Mesenchymal stem cell (in vitro differentiated cells and primary cell): Measurements from ENCODE around the gene FAM163A. TPM values are rescaled to one million over a fixed set of nuclear protein-coding genes. Genes with fewer than 3 reads are reported as not detected.
"Not testable (repeated sequence)": the region's sequence is repeated elsewhere in the genome, so short reads cannot be mapped to it uniquely, and the experiment has no call there.

ENCODE experiments used
- DNase-seq: peaks from one replicate; pipeline ENCODE4 v3.0.0-alpha.2; 2013
- H2AFZ ChIP-seq: one replicate; pipeline ENCODE4 v1.6.1; 2013; ENCODE audit warnings: low read depth, mild to moderate bottlenecking, control low read depth, inconsistent platforms, low read length, moderate library complexity
- H2AK5ac ChIP-seq: 2 replicates; pipeline ENCODE4 v1.6.1; 2013; ENCODE audit warnings: low read length, moderate library complexity, mild to moderate bottlenecking, inconsistent platforms; ENCODE audit not compliant: severe bottlenecking
- H2BK120ac ChIP-seq: one replicate; pipeline ENCODE4 v1.6.1; 2013; ENCODE audit warnings: low read depth, mild to moderate bottlenecking, inconsistent platforms, low read length, moderate library complexity
- H2BK12ac ChIP-seq, 2 experiments: one replicate each; pipeline ENCODE4 v1.6.1; 2013; ENCODE audit warnings: inconsistent platforms in 2 of 2, low read length in 2 of 2, mild to moderate bottlenecking in 2 of 2, moderate library complexity in 2 of 2, control low read depth in 1 of 2
- H2BK15ac ChIP-seq: one replicate; pipeline ENCODE4 v1.6.1; 2013; ENCODE audit warnings: mild to moderate bottlenecking, low read depth, inconsistent platforms; ENCODE audit not compliant: poor library complexity, severe bottlenecking
- H2BK5ac ChIP-seq: 2 replicates; pipeline ENCODE4 v1.6.1; 2013; ENCODE audit warnings: low read depth, mild to moderate bottlenecking, low read length, control low read depth, inconsistent platforms; ENCODE audit not compliant: poor library complexity, severe bottlenecking
- H3K14ac ChIP-seq, 2 experiments: one replicate each; pipeline ENCODE4 v1.6.1; 2013; ENCODE audit warnings: inconsistent platforms in 2 of 2, low read length in 2 of 2, control low read depth in 1 of 2, mild to moderate bottlenecking in 1 of 2, moderate library complexity in 1 of 2
- H3K18ac ChIP-seq, 2 experiments: one replicate each; pipeline ENCODE4 v1.6.1; 2013; ENCODE audit warnings: inconsistent platforms in 2 of 2, low read length in 2 of 2, control low read depth in 1 of 2, low read depth in 1 of 2, mild to moderate bottlenecking in 1 of 2
- H3K23ac ChIP-seq, 2 experiments: one replicate each; pipeline ENCODE4 v1.6.1; 2013; ENCODE audit warnings: inconsistent platforms in 2 of 2, low read length in 2 of 2, mild to moderate bottlenecking in 2 of 2, moderate library complexity in 2 of 2, control low read depth in 1 of 2
- H3K27ac ChIP-seq: 2 replicates; pipeline ENCODE4 v1.5.1; 2013; ENCODE audit warnings: mild to moderate bottlenecking, moderate library complexity, low read length, control low read depth, inconsistent platforms; ENCODE audit not compliant: poor library complexity, severe bottlenecking
- H3K27me3 ChIP-seq, 2 experiments: 2 replicates each; pipeline versions ENCODE4 v1.6.1 to v1.7.0; 2013; ENCODE audit warnings: low read length in 2 of 2, mild to moderate bottlenecking in 2 of 2, moderate library complexity in 2 of 2, control low read depth in 1 of 2, inconsistent platforms in 1 of 2; ENCODE audit not compliant: control insufficient read depth in 1 of 2, insufficient read depth in 1 of 2
- H3K36me3 ChIP-seq, 2 experiments: 2 replicates each; pipeline versions ENCODE4 v1.6.1 to v1.7.0; 2013; ENCODE audit warnings: low read length in 2 of 2, control low read depth in 1 of 2, inconsistent platforms in 1 of 2, low read depth in 1 of 2, mild to moderate bottlenecking in 1 of 2; ENCODE audit not compliant: insufficient read depth in 2 of 2, control insufficient read depth in 1 of 2
- H3K4ac ChIP-seq, 2 experiments: one replicate each; pipeline ENCODE4 v1.6.1; 2013; ENCODE audit warnings: inconsistent platforms in 2 of 2, low read length in 2 of 2, mild to moderate bottlenecking in 2 of 2, moderate library complexity in 2 of 2, control low read depth in 1 of 2, low read depth in 1 of 2
- H3K4me1 ChIP-seq: 2 replicates; pipeline ENCODE4 v1.6.1; 2013; ENCODE audit warnings: low read depth, low read length, control low read depth; ENCODE audit not compliant: control insufficient read depth, insufficient read depth
- H3K4me2 ChIP-seq: 2 replicates; pipeline ENCODE4 v1.6.1; 2013; ENCODE audit warnings: low read length, mild to moderate bottlenecking, inconsistent platforms; ENCODE audit not compliant: poor library complexity, severe bottlenecking
- H3K4me3 ChIP-seq, 2 experiments: 2 replicates each; pipeline versions ENCODE4 v1.5.1 to v1.7.0; 2013; ENCODE audit warnings: low read length in 2 of 2, mild to moderate bottlenecking in 2 of 2, control low read depth in 1 of 2, low read depth in 1 of 2; ENCODE audit not compliant: insufficient read depth in 1 of 2
- H3K79me1 ChIP-seq: replicated peaks from 2 replicates; pipeline ENCODE4 v1.6.1; 2013; ENCODE audit warnings: mild to moderate bottlenecking, control low read depth, low read length, inconsistent platforms; ENCODE audit not compliant: poor library complexity, severe bottlenecking
- H3K9ac ChIP-seq: 2 replicates; pipeline ENCODE4 v1.7.0; 2013; ENCODE audit warnings: mild to moderate bottlenecking, low read length, moderate library complexity
- H3K9me3 ChIP-seq: 2 replicates; pipeline ENCODE4 v1.7.0; 2013; ENCODE audit warnings: mild to moderate bottlenecking, low read length; ENCODE audit not compliant: control insufficient read depth
- H4K8ac ChIP-seq: one replicate; pipeline ENCODE4 v1.6.1; 2013; ENCODE audit warnings: inconsistent platforms, mild to moderate bottlenecking, low read length, moderate library complexity
- H4K91ac ChIP-seq: one replicate; pipeline ENCODE4 v1.6.1; 2013; ENCODE audit warnings: mild to moderate bottlenecking, low read length, inconsistent platforms
- WGBS: methylation state at CpG from one replicate; pipeline ENCODE4 v1.1.7; 2013; ENCODE audit warnings: mixed read lengths; 5-methylcytosine and 5-hydroxymethylcytosine counted together
- polyA plus RNA-seq, 2 experiments: library from polyadenylated mRNA; stranded (reverse); fragments of 200-250 nt; gene quantifications; one replicate each; pipeline ENCODE4 v1.2.3, GENCODE V29; 2013

FAM163A gene
- 0.01 TPM for polyA plus RNA-seq (2013, experiment 1 of 2)
- not detected for polyA plus RNA-seq (2013, experiment 2 of 2)

- Histone ChIP-seq H3K79me1 (no peaks in the 10 kb centered on the region), H4K91ac (no peak within 1 kb of the TSS), H2BK5ac (no peak within 1 kb of the TSS), H3K23ac (no peak within 1 kb of the TSS), H2AK5ac (no peak within 1 kb of the TSS), H3K9ac (no peak within 1 kb of the TSS), H3K36me3 (no peaks in the 10 kb centered on the region), H3K4me3 (peak within 1 kb of the TSS; percentile 13 to 22), H3K27ac (no peak within 1 kb of the TSS), H3K9me3 (peaks cover 10% of the 10 kb centered on the region), H3K14ac (no peak within 1 kb of the TSS), H2BK15ac (no peak within 1 kb of the TSS), H4K8ac (no peak within 1 kb of the TSS), H3K4me1 (peaks cover 17% of the 10 kb centered on the region), H3K18ac (no peak within 1 kb of the TSS), H2AFZ (no peak within 1 kb of the TSS), H3K4me2 (peak within 1 kb of the TSS; percentile 63), H2BK12ac (no peak within 1 kb of the TSS), H3K27me3 (peaks cover 64 to 85% of the 10 kb centered on the region in 2 experiments), H2BK120ac (no peak within 1 kb of the TSS), H3K4ac (no peak within 1 kb of the TSS)
- DNase-seq = no peak
- 3% methylated on average over 61 of the region's 92 CpGs for WGBS
Measured at GRCh38 chr1:179742717-179743678, at the start of gene FAM163A. FAM163A (plus strand) TSS chr1:179743291; CDS start chr1:179813098, 69,807 bp downstream.

DNA sequence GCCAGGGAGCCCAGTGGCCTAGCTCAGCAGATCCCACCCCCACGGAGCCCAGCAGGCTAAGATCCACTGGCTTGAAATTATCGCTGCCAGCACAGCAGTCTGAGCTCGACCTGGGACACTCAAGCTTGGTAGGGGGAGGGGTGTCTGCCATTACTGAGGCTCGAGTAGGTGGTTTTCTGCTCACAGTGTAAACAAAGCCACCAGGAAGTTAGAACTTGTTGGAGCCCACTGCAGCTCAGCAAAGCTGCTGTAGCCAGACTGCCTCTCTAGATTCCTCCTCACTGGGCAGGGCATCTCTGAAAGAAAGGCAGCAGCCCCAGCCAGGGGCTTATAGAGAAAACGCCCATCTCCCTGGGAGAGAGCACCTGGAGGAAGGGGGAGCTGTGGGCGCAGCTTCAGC is 48.6 kb upstream of the FAM163A start:
- H2BK12ac ChIP-seq, H2BK15ac ChIP-seq, DNase-seq, H2AFZ ChIP-seq, H2BK120ac ChIP-seq, H3K14ac ChIP-seq, H3K4ac ChIP-seq, H3K79me1 ChIP-seq, H3K36me3 ChIP-seq, H3K27ac ChIP-seq, H3K4me1 ChIP-seq, H3K9ac ChIP-seq, H3K4me2 ChIP-seq, H3K4me3 ChIP-seq, H2AK5ac ChIP-seq, H3K23ac ChIP-seq, H4K91ac ChIP-seq, H4K8ac ChIP-seq, H2BK5ac ChIP-seq, H3K18ac ChIP-seq, H3K9me3 ChIP-seq: not testable (repeated sequence)
- 41% methylated on average over 6 of the region's 6 CpGs for WGBS
- peaks cover 0 to 14% of the 10 kb centered on the region in 2 experiments for H3K27me3 ChIP-seq

GRCh38 chr1:179702946-179703539 is 40.0 kb upstream of the FAM163A start:
- no peaks in the 10 kb centered on the region for H3K9me3 ChIP-seq
- H3K4me2 ChIP-seq = no peak overlapping the region
- H2BK12ac ChIP-seq = no peak overlapping the region
- H2BK5ac ChIP-seq = no peak overlapping the region
- H3K18ac ChIP-seq = no peak overlapping the region
- no peak overlapping the region for H3K4me3 ChIP-seq
- no peak overlapping the region for H4K8ac ChIP-seq
- H3K23ac ChIP-seq = no peak overlapping the region
- no peak overlapping the region for H3K4ac ChIP-seq
- no peak overlapping the region for H2BK120ac ChIP-seq
- H3K36me3 ChIP-seq = no peaks in the 10 kb centered on the region
- H3K27me3 ChIP-seq = peaks cover 5 to 13% of the 10 kb centered on the region in 2 experiments
- DNase-seq = no peak
- no peak overlapping the region for H2AFZ ChIP-seq
- H3K79me1 ChIP-seq = no peaks in the 10 kb centered on the region
- H2AK5ac ChIP-seq = no peak overlapping the region
- no peak overlapping the region for H4K91ac ChIP-seq
- no peak overlapping the region for H3K9ac ChIP-seq
- 80% methylated on average over 5 of the region's 5 CpGs for WGBS
- H3K27ac ChIP-seq = no peak overlapping the region
- H3K4me1 ChIP-seq = no peaks in the 10 kb centered on the region
- no peak overlapping the region for H3K14ac ChIP-seq
- H2BK15ac ChIP-seq = no peak overlapping the region

- 0% methylated on average over 1 of the region's 3 CpGs for WGBS
- Histone ChIP-seq H4K91ac (no peak overlapping the region), H3K36me3 (no peaks in the 10 kb centered on the region), H3K79me1 (no peaks in the 10 kb centered on the region), H3K4ac (no peak overlapping the region), H3K23ac (no peak overlapping the region), H2BK15ac (no peak overlapping the region), H2BK5ac (no peak overlapping the region), H2BK120ac (no peak overlapping the region), H3K4me1 (no peaks in the 10 kb centered on the region), H2AFZ (no peak overlapping the region), H3K14ac (no peak overlapping the region), H3K4me3 (no peak overlapping the region), H3K9me3 (no peaks in the 10 kb centered on the region), H4K8ac (no peak overlapping the region), H3K4me2 (no peak overlapping the region), H3K9ac (no peak overlapping the region), H3K27ac (no peak overlapping the region), H3K18ac (no peak overlapping the region), H2BK12ac (no peak overlapping the region), H2AK5ac (no peak overlapping the region), H3K27me3 (peaks cover 8 to 13% of the 10 kb centered on the region in 2 experiments)
- DNase-seq = peak; percentile 60
Measured at GRCh38 chr1:179706339-179706941, 36.7 kb upstream of the FAM163A start.
